LHCN-M2 (cell line): ENCODE data around the gene RACK1. TPM values are rescaled to one million over a fixed set of nuclear protein-coding genes. Genes with fewer than 3 reads are reported as not detected.
"Not testable (repeated sequence)": the region's sequence is repeated elsewhere in the genome, so short reads cannot be mapped to it uniquely, and the experiment has no call there.

Experiments
- DNase-seq: peaks from one replicate; pipeline ENCODE4 v3.0.0-alpha.2; 2012; ENCODE audit warnings: low read depth
- total RNA-seq: library from RNA; depleted of rRNA; stranded (reverse); fragments of >200 nt; gene quantifications from 2 replicates; pipeline ENCODE4 v1.2.3, GENCODE V29; 2014

RACK1 gene
- total RNA-seq, 1 experiment from 2014 or later, result 2,805 TPM

- DNase-seq, result no peak
Observed at GRCh38 chr5:181217111-181217802, 26.4 kb downstream of the RACK1 start.

DNA sequence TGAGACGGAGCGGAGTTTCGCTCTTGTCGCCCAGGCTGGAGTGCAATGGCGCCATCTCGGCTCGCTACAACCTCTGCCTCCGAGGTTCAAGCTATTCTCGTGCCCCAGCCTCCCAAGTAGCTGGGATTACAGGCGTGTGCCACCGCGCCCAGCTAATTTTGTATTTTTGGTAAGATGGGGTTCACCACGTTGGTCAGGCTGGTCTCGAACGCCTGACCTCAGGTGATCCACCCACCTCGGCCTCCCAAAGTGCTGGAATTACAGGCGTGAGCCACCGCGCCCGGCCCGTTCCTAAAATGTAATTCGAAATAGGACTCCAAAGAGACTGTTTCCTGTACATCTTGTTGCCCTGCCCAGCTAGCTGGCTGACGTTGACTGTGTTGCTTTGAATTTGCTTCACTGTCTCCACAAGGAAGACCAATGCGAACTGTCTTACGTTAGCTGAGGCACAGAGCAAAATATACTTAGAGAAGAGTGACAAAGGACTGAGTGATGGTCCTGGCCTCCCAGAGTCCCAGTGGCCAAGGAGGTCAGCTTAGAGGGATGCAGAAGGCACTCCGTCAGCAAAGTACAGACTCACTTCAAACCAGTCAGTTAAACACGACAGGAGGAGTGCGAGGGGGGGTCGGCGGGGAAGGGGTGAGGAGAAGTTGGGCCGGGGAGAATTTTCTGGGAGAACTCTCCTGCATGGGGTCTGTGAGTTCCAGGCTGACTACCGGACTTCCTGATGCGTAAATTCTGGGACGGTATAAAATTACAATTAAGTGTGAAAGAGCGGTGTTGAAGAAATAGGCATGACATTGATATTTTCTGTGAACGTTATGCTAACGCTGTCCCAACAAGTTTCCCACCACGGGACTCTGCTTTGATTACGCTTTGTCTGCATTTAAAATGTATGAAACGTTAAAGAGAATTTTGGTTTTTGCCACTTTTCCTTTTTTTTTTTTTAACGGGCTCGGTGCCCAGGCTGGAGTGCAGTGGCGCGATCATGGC lies 27.4 kb downstream of the RACK1 start:
- no peak for DNase-seq

- not testable (repeated sequence) for DNase-seq
Observed at GRCh38 chr5:181214249-181214648, 29.5 kb downstream of the RACK1 start.

GRCh38 chr5:181212934-181213333 lies 30.8 kb downstream of the RACK1 start:
- DNase-seq, result no peak

- no peak for DNase-seq
Observed at GRCh38 chr5:181212080-181212479, 31.6 kb downstream of the RACK1 start.

DNA sequence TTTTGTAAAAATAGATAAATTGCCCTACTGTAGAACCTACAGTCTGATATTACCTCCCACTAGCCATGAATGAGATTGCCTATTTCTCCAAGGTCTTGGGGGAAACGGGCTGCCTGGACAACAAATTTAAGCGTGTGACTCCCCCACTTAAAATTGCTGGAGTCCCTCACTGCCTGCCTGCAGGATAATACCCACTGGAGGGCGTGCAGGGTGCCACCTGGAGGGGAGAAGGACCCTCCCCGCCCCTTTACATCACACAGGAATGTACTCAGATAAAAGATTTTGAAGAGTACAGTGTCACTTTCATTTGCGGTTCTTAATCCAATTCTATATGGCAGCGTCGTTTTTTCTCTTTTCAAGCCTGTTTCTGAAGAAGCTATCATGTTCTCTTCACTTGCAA lies 32.5 kb downstream of the RACK1 start:
- DNase-seq, result no peak

GRCh38 chr5:181210698-181211097 lies 33.0 kb downstream of the RACK1 start:
- not testable (repeated sequence) for DNase-seq

DNA sequence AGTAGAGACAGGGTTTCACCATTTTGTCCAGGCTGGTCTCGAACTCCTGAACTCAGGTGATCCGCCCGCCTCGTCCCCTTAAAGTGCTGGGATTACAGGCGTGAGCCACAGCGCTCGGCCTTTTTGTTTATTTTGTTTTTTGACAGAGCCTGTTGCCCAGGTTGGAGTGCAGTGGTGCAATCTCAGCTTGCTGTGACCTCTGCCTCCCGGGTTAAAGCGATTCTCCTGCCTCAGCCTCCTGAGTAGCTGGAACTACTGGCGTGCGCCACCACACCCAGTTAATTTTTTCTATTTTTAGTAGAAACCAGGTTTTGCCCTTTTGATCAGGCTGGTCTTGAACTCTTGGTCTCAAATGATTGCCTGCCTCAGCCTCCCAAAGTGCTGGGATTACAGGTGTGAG lies 33.6 kb downstream of the RACK1 start:
- DNase-seq, result not testable (repeated sequence)

DNA sequence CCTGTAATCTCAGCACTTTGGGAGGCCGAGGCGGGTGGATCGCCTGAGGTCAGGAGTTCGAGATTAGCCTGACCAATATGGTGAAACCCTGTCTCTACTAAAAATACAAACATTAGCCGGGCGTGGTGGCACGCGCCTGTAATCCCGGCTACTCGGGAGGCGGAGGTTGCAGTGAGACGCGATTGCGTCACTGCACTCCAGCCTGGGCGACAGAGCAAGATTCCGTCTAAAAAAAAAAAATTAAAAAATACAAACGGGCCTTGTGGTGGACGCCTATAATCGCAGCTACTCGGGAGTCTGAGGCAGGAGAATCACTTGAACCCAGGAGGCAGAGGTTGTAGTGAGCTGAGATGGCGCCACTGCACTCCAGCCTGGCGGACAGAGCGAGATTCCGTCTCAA lies 34.7 kb downstream of the RACK1 start:
- not testable (repeated sequence) for DNase-seq

GRCh38 chr5:181207960-181208253 lies 35.8 kb downstream of the RACK1 start:
- no peak for DNase-seq

GRCh38 chr5:181207214-181207959 lies 36.3 kb downstream of the RACK1 start:
- peak; percentile 92 for DNase-seq

DNA sequence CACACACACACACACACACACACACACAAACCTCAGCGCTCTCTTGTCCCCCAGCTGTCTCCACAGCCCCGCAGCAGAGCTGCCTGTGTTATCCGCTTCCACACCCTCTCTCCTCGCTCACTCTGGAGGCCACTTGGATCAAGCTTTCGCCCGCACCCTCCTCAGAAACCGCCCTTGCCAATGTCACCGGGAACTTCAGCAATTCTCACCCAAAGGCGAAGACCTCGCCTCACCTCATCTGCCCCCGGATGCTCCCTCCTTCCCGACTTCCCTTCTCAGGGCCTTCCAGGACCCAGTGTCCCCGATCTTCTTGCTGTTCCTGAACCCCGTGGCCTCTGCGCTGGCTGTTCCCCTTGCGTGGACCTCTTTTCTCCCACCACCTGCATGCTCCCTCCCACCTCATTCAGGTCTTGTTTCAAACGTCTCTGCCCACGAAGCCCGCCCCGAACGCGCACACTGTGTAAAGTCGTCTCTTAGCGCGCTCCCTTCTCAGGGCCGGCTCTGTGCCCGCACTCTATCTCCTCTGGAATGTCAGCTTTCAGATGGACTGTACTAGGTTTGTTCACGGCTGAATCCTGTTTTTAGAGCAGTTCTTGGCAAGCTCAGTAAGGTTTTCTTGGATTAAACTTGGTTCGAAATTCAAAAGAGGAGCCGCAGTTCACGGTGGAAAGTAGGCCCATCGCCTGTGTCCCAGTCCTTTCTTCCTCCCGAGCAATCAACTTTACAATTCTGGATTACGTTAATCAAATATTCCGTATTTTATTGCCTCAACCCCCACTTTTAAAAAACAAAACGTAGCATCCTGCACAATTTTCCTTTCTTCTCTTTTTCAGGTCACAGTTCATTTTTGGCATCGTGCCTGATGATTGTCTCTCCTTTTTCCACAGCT lies 37.7 kb downstream of the RACK1 start:
- DNase-seq, result no peak

DNA sequence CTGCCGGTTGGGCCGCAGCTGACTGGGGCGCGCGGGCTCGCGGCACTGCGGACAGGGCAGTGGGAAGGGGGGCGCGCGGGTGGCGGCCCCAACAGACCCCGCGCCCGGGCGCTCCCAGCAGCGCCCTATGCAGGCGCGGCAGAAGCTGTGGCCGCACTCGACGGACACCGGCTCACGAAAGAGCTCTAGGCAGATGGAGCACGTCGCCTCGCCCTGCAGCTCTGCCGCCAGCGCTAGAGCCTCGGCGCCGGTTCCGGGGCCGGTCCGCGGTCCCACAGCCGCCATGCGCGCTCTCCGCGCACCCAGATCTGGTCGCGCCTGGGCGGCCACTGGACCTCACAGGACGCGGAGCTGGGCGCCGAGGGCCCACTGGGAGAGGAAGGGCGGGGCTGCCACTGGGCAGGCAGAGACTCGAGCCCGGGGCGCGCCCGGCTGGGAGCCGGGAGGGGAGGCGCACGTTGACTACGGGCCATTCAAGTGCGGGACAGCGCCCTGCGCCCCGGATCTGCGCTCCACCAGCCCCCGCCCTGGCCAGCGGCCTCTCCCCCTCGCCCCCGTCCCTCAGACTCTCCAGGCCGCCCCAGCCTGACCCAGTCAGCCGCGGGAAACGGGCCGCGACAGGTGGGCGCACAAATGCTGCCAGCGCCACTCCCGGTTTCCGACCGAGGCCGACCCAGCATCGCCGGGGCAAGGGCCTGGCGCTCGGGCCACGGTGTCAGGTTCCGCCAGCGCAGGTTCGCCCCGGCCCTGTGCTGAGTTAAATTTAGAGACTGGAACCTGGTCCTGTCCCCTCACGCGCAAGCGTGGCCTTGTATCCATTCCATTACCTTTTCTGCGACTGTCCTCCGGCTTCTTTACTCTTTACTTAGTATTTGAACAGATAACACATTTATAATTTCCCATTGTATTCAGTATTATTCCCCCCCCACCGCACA lies 38.6 kb downstream of the RACK1 start, which contains the start of gene TRIM7:
TRIM7 (minus strand) TSS at position 371 of the 935 bp plus-strand sequence; CDS start at position 285, 86 bp downstream.
- DNase-seq, result no peak

DNA sequence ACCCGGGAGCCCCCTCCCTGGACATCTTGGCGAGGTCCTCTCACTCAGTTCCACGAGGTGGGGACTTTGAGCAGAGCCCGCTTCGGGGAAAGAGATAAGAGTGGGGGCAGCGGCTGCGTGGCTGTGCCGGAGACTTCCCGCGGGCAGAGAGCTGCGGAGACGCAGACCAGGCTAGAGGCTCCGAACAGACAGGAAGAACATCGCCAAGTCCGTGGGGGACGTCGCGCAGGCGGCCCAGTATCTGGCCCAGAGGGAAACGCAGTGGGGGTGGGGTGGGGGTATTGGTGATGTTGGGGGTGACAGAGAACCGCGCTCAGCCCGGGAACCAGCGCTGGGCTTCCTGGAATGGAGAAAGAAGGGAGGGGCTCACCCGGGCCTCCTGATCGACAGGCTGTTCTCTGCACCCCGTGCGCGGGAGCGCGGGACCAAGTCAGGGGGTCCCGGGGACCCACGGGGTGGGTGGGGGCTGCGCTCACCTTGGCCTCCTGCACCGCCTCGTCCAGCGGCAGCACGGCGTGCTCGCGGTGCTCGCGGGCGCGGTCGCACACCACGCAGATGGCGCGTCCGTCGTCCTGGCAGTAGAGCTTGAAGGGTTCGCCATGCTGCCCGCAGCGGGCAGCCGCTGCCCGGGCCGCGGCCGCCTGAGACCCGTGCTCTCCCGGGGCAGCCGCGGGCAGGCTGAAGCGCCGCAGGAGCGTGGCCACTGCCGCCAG lies 39.4 kb downstream of the RACK1 start:
- DNase-seq, result no peak

DNA sequence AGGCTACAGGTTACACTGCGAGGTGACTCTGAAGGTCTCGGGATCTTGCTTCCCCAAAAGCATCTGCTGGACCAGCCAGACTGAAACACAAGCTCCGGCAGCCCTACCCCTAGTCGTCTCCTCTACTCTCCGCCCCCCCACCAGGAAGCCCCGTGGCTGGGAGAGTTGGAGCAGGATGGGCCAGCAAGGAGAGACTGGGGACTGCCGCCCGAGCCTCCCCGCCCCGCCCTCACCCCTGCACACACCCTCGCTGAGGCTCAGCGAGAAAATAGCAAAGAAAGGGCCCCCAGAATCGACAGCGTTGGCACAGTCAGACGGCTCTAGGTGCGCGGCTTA lies 40.0 kb downstream of the RACK1 start:
- no peak for DNase-seq

GRCh38 chr5:181203093-181203711 lies 40.5 kb downstream of the RACK1 start:
- no peak for DNase-seq

- no peak for DNase-seq
Observed at GRCh38 chr5:181200816-181201215, 42.9 kb downstream of the RACK1 start.

GRCh38 chr5:181199881-181200638 lies 43.6 kb downstream of the RACK1 start:
- no peak for DNase-seq
